H1 (cell line): ENCODE measurements around the gene PIGX. TPM values are rescaled to one million over a fixed set of nuclear protein-coding genes. Genes with fewer than 3 reads are reported as not detected.

Experiments
- CTCF ChIA-PET: fragments of 300-600 bp; sonication (Branson Sonifier 250); formaldehyde crosslinking; loops from one replicate; lab custom pipeline; 2021; ENCODE audit not compliant: partially characterized antibody; lab: Charles Lee
- POLR2A ChIA-PET: fragments of 300-600 bp; sonication (Branson Sonifier 250); formaldehyde crosslinking; loops from one replicate; lab custom pipeline; 2021; ENCODE audit warnings: inconsistent platforms; ENCODE audit not compliant: partially characterized antibody; lab: Charles Lee
- DNase-seq, 2 experiments: peaks; one replicate each; pipeline versions ENCODE4 v3.0.0 to v3.0.0-alpha.2; 2010 to 2022; ENCODE audit warnings: low spot score in 2 of 2, low read depth in 1 of 2, mixed read lengths in 1 of 2
- FAIRE-seq: peaks from 2 replicates; lab custom pipeline; 2011; peaks lifted over from hg19 to GRCh38; lab: Jason Lieb, UNC
- H2AFZ ChIP-seq: 2 replicates; pipeline ENCODE4 v1.8.1; 2012; ENCODE audit warnings: low read length, inconsistent platforms
- H2AK5ac ChIP-seq: 2 replicates; pipeline ENCODE4 v1.6.1; 2013; ENCODE audit warnings: low read depth, low read length
- H2BK120ac ChIP-seq: replicated peaks from 2 replicates; pipeline ENCODE3; 2013; ENCODE audit warnings: low read depth, low read length, inconsistent platforms
- H2BK12ac ChIP-seq: 2 replicates; pipeline ENCODE4 v1.6.1; 2013; ENCODE audit warnings: low read depth, low read length
- H2BK15ac ChIP-seq: 2 replicates; pipeline ENCODE4 v1.6.1; 2013; ENCODE audit warnings: low read length
- H2BK20ac ChIP-seq: 2 replicates; pipeline ENCODE4 v1.6.1; 2013; ENCODE audit warnings: low read length
- H2BK5ac ChIP-seq: 2 replicates; pipeline ENCODE4 v1.6.1; 2013; ENCODE audit warnings: low read depth, low read length
- H3K14ac ChIP-seq: 2 replicates; pipeline ENCODE4 v1.6.1; 2013; ENCODE audit warnings: inconsistent platforms; ENCODE audit not compliant: insufficient read length
- H3K18ac ChIP-seq: 2 replicates; pipeline ENCODE4 v1.6.1; 2013; ENCODE audit warnings: low read length; ENCODE audit errors: extremely low read depth
- H3K23ac ChIP-seq: 2 replicates; pipeline ENCODE4 v1.6.1; 2013; ENCODE audit warnings: inconsistent platforms; ENCODE audit not compliant: insufficient read length
- H3K23me2 ChIP-seq: 2 replicates; pipeline ENCODE4 v1.6.1; 2013; ENCODE audit warnings: low read depth, low read length
- H3K27ac ChIP-seq: 2 replicates; pipeline ENCODE4 v1.6.1; 2011; ENCODE audit warnings: low read depth, low read length, inconsistent platforms
- H3K27me3 ChIP-seq, 4 experiments: replicated peaks in 1 of 4; 1 replicate in 1 of 4; 2 replicates in 3 of 4; pipeline versions ENCODE4 v1.6.1 to v1.8.1; 2011 to 2013; ENCODE audit warnings: low read length in 3 of 4, mild to moderate bottlenecking in 3 of 4, inconsistent platforms in 2 of 4, mixed read lengths in 2 of 4, moderate library complexity in 1 of 4; ENCODE audit not compliant: control insufficient read depth in 3 of 4, insufficient read depth in 3 of 4; ENCODE audit errors: extremely low read depth in 1 of 4
- H3K36me3 ChIP-seq, 4 experiments: 2 replicates each; pipeline versions ENCODE4 v1.6.1 to v1.8.1; 2011 to 2013; ENCODE audit warnings: mild to moderate bottlenecking in 4 of 4, low read length in 3 of 4, moderate library complexity in 2 of 4, control low read depth in 1 of 4, inconsistent platforms in 1 of 4; ENCODE audit not compliant: insufficient read depth in 4 of 4, control insufficient read depth in 2 of 4
- H3K4ac ChIP-seq: replicated peaks from 2 replicates; pipeline ENCODE3; 2013; ENCODE audit warnings: low read length, low read depth, mixed read lengths, inconsistent platforms; ENCODE audit not compliant: insufficient read length
- H3K4me1 ChIP-seq, 4 experiments: replicated peaks in 1 of 4; 1 replicate in 1 of 4; 2 replicates in 3 of 4; pipeline versions ENCODE4 v1.6.1 to v1.8.1; 2011 to 2013; ENCODE audit warnings: low read length in 3 of 4, inconsistent platforms in 2 of 4, mixed read lengths in 1 of 4; ENCODE audit not compliant: insufficient read depth in 4 of 4, control insufficient read depth in 3 of 4
- H3K4me2 ChIP-seq, 2 experiments: 2 replicates each; pipeline versions ENCODE4 v1.6.1 to v1.8.1; 2011 to 2013; ENCODE audit warnings: low read depth in 2 of 2, low read length in 2 of 2, control low read depth in 1 of 2, inconsistent platforms in 1 of 2, mild to moderate bottlenecking in 1 of 2; ENCODE audit not compliant: insufficient read depth in 1 of 2
- H3K4me3 ChIP-seq, 4 experiments: fragments of 200-600, 300-600 bp in 1 of 4; sonication (generic), shearing (Covaris generic), sonication (Bioruptor Twin) in 1 of 4; 2 replicates each; pipeline versions ENCODE4 v1.5.1 to v1.8.1; 2011 to 2016; ENCODE audit warnings: low read length in 4 of 4, low read depth in 3 of 4, control low read depth in 2 of 4, inconsistent platforms in 2 of 4, mild to moderate bottlenecking in 2 of 4, mixed read lengths in 1 of 4, moderate library complexity in 1 of 4; ENCODE audit not compliant: insufficient read depth in 2 of 4; ENCODE audit errors: extremely low read depth in 1 of 4
- H3K56ac ChIP-seq: replicated peaks from 2 replicates; pipeline ENCODE3; 2013; ENCODE audit warnings: low read depth, mild to moderate bottlenecking, mixed read lengths, low read length, inconsistent platforms; ENCODE audit not compliant: insufficient read length
- H3K79me1 ChIP-seq: 2 replicates; pipeline ENCODE4 v1.6.1; 2013; ENCODE audit warnings: low read depth, low read length, control low read depth
- H3K79me2 ChIP-seq, 2 experiments: 2 replicates each; pipeline versions ENCODE4 v1.6.1 to v1.8.1; 2012 to 2013; ENCODE audit warnings: low read length in 2 of 2, mild to moderate bottlenecking in 2 of 2, inconsistent platforms in 1 of 2; ENCODE audit not compliant: insufficient read depth in 2 of 2, control insufficient read depth in 1 of 2
- H3K9ac ChIP-seq, 4 experiments: replicated peaks in 1 of 4; 1 replicate in 1 of 4; 2 replicates in 3 of 4; pipeline versions ENCODE4 v1.6.1 to v1.8.1; 2011 to 2013; ENCODE audit warnings: low read depth in 3 of 4, low read length in 3 of 4, control low read depth in 2 of 4, mild to moderate bottlenecking in 2 of 4, moderate library complexity in 2 of 4, inconsistent platforms in 1 of 4; ENCODE audit errors: extremely low read depth in 1 of 4
- H3K9me3 ChIP-seq, 2 experiments: 2 replicates each; pipeline versions ENCODE4 v1.6.1 to v1.8.1; 2012 to 2013; ENCODE audit warnings: mild to moderate bottlenecking in 2 of 2, moderate library complexity in 2 of 2, control low read depth in 1 of 2, inconsistent platforms in 1 of 2, low read depth in 1 of 2, low read length in 1 of 2, mixed read lengths in 1 of 2; ENCODE audit not compliant: insufficient read depth in 2 of 2
- H4K20me1 ChIP-seq, 2 experiments: replicated peaks in 1 of 2; 2 replicates each; pipeline versions ENCODE3 to v1.8.1; 2011 to 2013; ENCODE audit warnings: inconsistent platforms in 2 of 2, low read length in 2 of 2, mild to moderate bottlenecking in 1 of 2; ENCODE audit not compliant: insufficient read depth in 2 of 2, control insufficient read depth in 1 of 2
- H4K5ac ChIP-seq: 2 replicates; pipeline ENCODE4 v1.6.1; 2013; ENCODE audit warnings: low read length, low read depth, mixed read lengths, inconsistent platforms; ENCODE audit not compliant: insufficient read length
- H4K8ac ChIP-seq: 2 replicates; pipeline ENCODE4 v1.8.0; 2013; ENCODE audit warnings: mild to moderate bottlenecking, moderate library complexity, low read length, inconsistent platforms; ENCODE audit not compliant: insufficient read depth; ENCODE audit errors: extremely low read depth
- H4K91ac ChIP-seq: replicated peaks from 2 replicates; pipeline ENCODE3; 2013; ENCODE audit warnings: low read length, mixed read lengths, inconsistent platforms; ENCODE audit not compliant: insufficient read length
- BCL11A ChIP-seq, 2 experiments: IDR thresholded peaks; one replicate each; pipeline ENCODE4 v1.6.1; 2011; ENCODE audit warnings: low read depth in 2 of 2, low read length in 2 of 2, mild to moderate bottlenecking in 2 of 2
- CEBPB ChIP-seq: IDR thresholded peaks from 2 replicates; pipeline ENCODE4 v1.6.1; 2012; ENCODE audit warnings: low read depth, low read length
- CHD1 ChIP-seq: IDR thresholded peaks from 2 replicates; pipeline ENCODE4 v1.6.1; 2012; ENCODE audit warnings: low read depth, low read length, improper control_type of control experiment
- FOSL1 ChIP-seq: IDR thresholded peaks from 2 replicates; pipeline ENCODE4 v1.6.1; 2011; ENCODE audit warnings: mild to moderate bottlenecking, low read depth, low read length, moderate library complexity; ENCODE audit not compliant: insufficient read depth
- HDAC6 ChIP-seq: IDR thresholded peaks from one replicate; pipeline ENCODE4 v1.7.1; 2012; ENCODE audit warnings: low read depth, mild to moderate bottlenecking, inconsistent platforms, low read length, moderate library complexity
- JUND ChIP-seq: IDR thresholded peaks from 2 replicates; pipeline ENCODE4 v1.6.1; 2011; ENCODE audit warnings: mild to moderate bottlenecking, improper control_type of control experiment, low read length
- MAFK ChIP-seq: IDR thresholded peaks from 2 replicates; pipeline ENCODE4 v1.6.1; 2012; ENCODE audit warnings: low read depth, mild to moderate bottlenecking, improper control_type of control experiment, low read length
- NRF1 ChIP-seq: IDR thresholded peaks from 2 replicates; pipeline ENCODE4 v1.6.1; 2011; ENCODE audit warnings: mild to moderate bottlenecking, low read depth, low read length, improper control_type of control experiment
- PHF8 ChIP-seq: fragments of 200-600 bp; sonication (generic); conservative IDR thresholded peaks from 2 replicates; pipeline ENCODE4 v1.7.1; 2012; ENCODE audit warnings: low read depth, mild to moderate bottlenecking, inconsistent platforms, low read length, moderate library complexity
- RFX5 ChIP-seq: IDR thresholded peaks from 2 replicates; pipeline ENCODE4 v1.6.1; 2011; ENCODE audit warnings: low read depth, low read length, improper control_type of control experiment, borderline replicate concordance
- SAP30 ChIP-seq: fragments of 300-600 bp; sonication (generic); IDR thresholded peaks from 2 replicates; pipeline ENCODE4 v1.7.1; 2012; ENCODE audit warnings: low read length, moderate library complexity, mild to moderate bottlenecking, inconsistent platforms; ENCODE audit not compliant: insufficient read depth, insufficient replicate concordance
- SIN3A ChIP-seq, 2 experiments: IDR thresholded peaks in 1 of 2; conservative IDR thresholded peaks in 1 of 2; 2 replicates each; pipeline ENCODE4 v1.6.1; 2011 to 2012; ENCODE audit warnings: low read length in 2 of 2, improper control_type of control experiment in 1 of 2, low read depth in 1 of 2, mild to moderate bottlenecking in 1 of 2
- TAF7 ChIP-seq: optimal IDR thresholded peaks from 2 replicates; pipeline ENCODE3; 2011; ENCODE audit warnings: low read depth, mild to moderate bottlenecking, inconsistent platforms, low read length, moderate library complexity, borderline replicate concordance
- TCF12 ChIP-seq: IDR thresholded peaks from 2 replicates; pipeline ENCODE4 v1.6.1; 2011; ENCODE audit warnings: low read depth, mild to moderate bottlenecking, low read length
- TEAD4 ChIP-seq: IDR thresholded peaks from 2 replicates; pipeline ENCODE4 v1.6.1; 2012; ENCODE audit warnings: low read depth, low read length, inconsistent platforms, mixed read lengths
- WGBS, 2 experiments: shearing (Covaris generic) in 1 of 2; methylation state at CpG; one replicate each; pipeline versions ENCODE4 v1.1.6 to v1.1.7; 2013 to 2015; ENCODE audit warnings: low lambda C conversion rate in 2 of 2, mixed read lengths in 2 of 2, inconsistent platforms in 1 of 2, low coverage in 1 of 2, missing lambda C conversion rate in 1 of 2; ENCODE audit not compliant: insufficient replicate concordance in 2 of 2, insufficient coverage in 1 of 2, insufficient read length in 1 of 2; ENCODE audit errors: extremely low coverage in 1 of 2, missing lambda C conversion rate in 1 of 2; 5-methylcytosine and 5-hydroxymethylcytosine counted together
- polyA plus RNA-seq, 7 experiments: library from polyadenylated mRNA; depleted of rRNA in 3 of 7; stranded (reverse) in 5 of 7; unstranded in 2 of 7; fragments of >200 nt in 5 of 7; fragments of 200-250 nt in 2 of 7; gene quantifications; 1 replicate in 5 of 7; 2 replicates in 1 of 7; 4 replicates in 1 of 7; pipeline versions ENCODE4 v1.2.1 to v1.2.3, GENCODE V29; 2011 to 2013; ENCODE audit warnings: missing spikeins in 2 of 7, mixed read lengths in 2 of 7
- total RNA-seq: library from RNA; stranded (reverse); fragmentation: NEBNext Ultra II Directional; extraction: Animal tissue kit (Norgen Biotek cat#: 25700); gene quantifications from 2 replicates; pipeline ENCODE4 v1.2.1, GENCODE V29; 2021

PIGX gene
- total and polyA plus RNA-seq, 2 of the 8 experiments (the other 6 are each of a cell fraction or from before 2014, with no cell fraction given): 7.0 to 14.9 TPM

DNA sequence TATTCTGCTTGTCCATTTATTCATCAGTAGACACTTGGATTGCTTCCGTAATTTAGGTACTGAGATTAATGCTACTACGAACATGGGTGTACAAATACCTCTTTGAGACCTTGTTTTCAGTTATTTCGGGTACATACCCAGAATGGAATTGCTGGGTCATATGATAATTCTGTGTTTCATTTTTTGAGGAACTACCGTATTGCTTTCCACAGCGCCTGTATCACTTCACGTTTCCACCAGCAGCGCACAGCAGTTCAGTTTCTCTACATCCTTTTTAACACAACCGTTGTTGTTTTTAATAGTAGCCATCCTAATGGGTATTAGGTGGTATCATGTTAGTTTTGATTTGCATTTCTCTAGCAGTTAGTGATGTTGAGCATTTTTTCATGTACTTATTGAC lies 36.9 kb downstream of the PIGX start:
- peaks cover 6% of the 10 kb centered on the region for H3K79me1 ChIP-seq
- H3K4me1 ChIP-seq: peaks cover 0 to 4% (median 2%) of the 10 kb centered on the region in 4 experiments; a peak in 3 of 7 replicates
- no peaks in the 10 kb centered on the region for H3K9me3 ChIP-seq
- H3K79me2 ChIP-seq: peaks cover 10 to 98% of the 10 kb centered on the region in 2 experiments
- H3K56ac ChIP-seq: no peak overlapping the region
- FAIRE-seq (no peak), DNase-seq (no peak)
- no peak overlapping the region for H2AFZ ChIP-seq
- H3K27me3 ChIP-seq: no peaks in the 10 kb centered on the region
- 86% methylated on average over 8 of the region's 8 CpGs; no CpG with 5 or more reads in 1 of the 2 experiments for WGBS, 2 experiments
- no peak overlapping the region for H2BK12ac ChIP-seq
- H3K9ac ChIP-seq: no peak overlapping the region
- H2BK5ac ChIP-seq: no peak overlapping the region
- no peak overlapping the region for H4K91ac ChIP-seq
- H4K5ac ChIP-seq: no peak overlapping the region
- no peak overlapping the region for H3K27ac ChIP-seq
- H2BK120ac ChIP-seq: no peak overlapping the region
- no peak overlapping the region for H3K14ac ChIP-seq
- no peak overlapping the region for H3K4ac ChIP-seq
- no peak overlapping the region for H2BK20ac ChIP-seq
- ChIA-PET CTCF (no interaction called here), POLR2A (interaction anchor here (3.0 kb wide), 1 partner anchor 9 kb away, joined by 14 read pairs; the partner anchor contains the start of gene PAK2)
- H2AK5ac ChIP-seq: no peak overlapping the region
- H3K36me3 ChIP-seq: peaks cover 0 to 7% (median 0%) of the 10 kb centered on the region in 4 experiments; a peak in 3 of 8 replicates
- H4K20me1 ChIP-seq: peaks cover 2 to 7% of the 10 kb centered on the region in 2 experiments
- H4K8ac ChIP-seq: no peak overlapping the region
- no peaks in the 10 kb centered on the region for H3K23me2 ChIP-seq
- no peak overlapping the region for H3K18ac ChIP-seq
- no peak overlapping the region for H3K4me2 ChIP-seq
- no peak overlapping the region for H3K23ac ChIP-seq
- H3K4me3 ChIP-seq: no peak overlapping the region
- no peak overlapping the region for H2BK15ac ChIP-seq
- TF ChIP-seq TCF12: no peak
- TF ChIP-seq CHD1: no peak
- no peak for TF ChIP-seq RFX5
- TF ChIP-seq HDAC6: no peak
- no peak for TF ChIP-seq TAF7
- no peak for TF ChIP-seq FOSL1
- no peak for TF ChIP-seq TEAD4
- TF ChIP-seq BCL11A (IDR thresholded peaks at IDR 0.05; ENCODE audit: low read depth in 2 of 2, low read length in 2 of 2): no peak
- TF ChIP-seq MAFK: no peak
- TF ChIP-seq PHF8: no peak
- TF ChIP-seq SIN3A (conservative IDR thresholded peaks at IDR 0.05 in 1 of 2, IDR thresholded peaks at IDR 0.05 in 1 of 2; ENCODE audit: low read depth in 1 of 2, low read length in 2 of 2): no peak
- TF ChIP-seq SAP30: no peak
- no peak for TF ChIP-seq CEBPB
- TF ChIP-seq NRF1: no peak
- TF ChIP-seq JUND: no peak
